Hepatocyte (in vitro differentiated cells): Measurements from ENCODE around the gene EPHA8.

Experiments
- CTCF ChIP-seq: fragments of 200-600 bp; sonication (generic); IDR thresholded peaks from 2 replicates; pipeline ENCODE4 v1.5.1; 2016; ENCODE audit warnings: antibody characterized with exemption, mild to moderate bottlenecking; ENCODE audit not compliant: poor library complexity
- EZH2 ChIP-seq: fragments of 200-600 bp; sonication (generic); IDR thresholded peaks from 2 replicates; pipeline ENCODE4 v1.6.1; 2016; ENCODE audit warnings: antibody characterized with exemption, mild to moderate bottlenecking, borderline replicate concordance
- EZH2phosphoT487 ChIP-seq: fragments of 200-600 bp; sonication (generic); IDR thresholded peaks from one replicate; pipeline ENCODE4 v1.6.1; 2018; ENCODE audit warnings: antibody characterized with exemption, mild to moderate bottlenecking, low read depth, moderate library complexity; ENCODE audit not compliant: unreplicated experiment, severe bottlenecking

- TF ChIP-seq CTCF (no peak), EZH2 (no peak), EZH2phosphoT487 (no peak)
Observed at GRCh38 chr1:22553104-22553880, 10.0 kb upstream of the EPHA8 start.
